HepG2 (cell line): ENCODE results near the gene PPM1H. TPM values are rescaled to one million over a fixed set of nuclear protein-coding genes. Genes with fewer than 3 reads are reported as not detected.

Source experiments
- ATAC-seq: fragments of 200-7000 bp; cut with Tn5 transposase; 3 replicates; pipeline ENCODE4 v1.9.1; 2020; ENCODE audit warnings: mild to moderate bottlenecking, moderate library complexity
- BruUV-seq: library from RNA; stranded (reverse); fragments of 400-500 nt; replicated peaks from 2 replicates; lab custom pipeline; 2021; lab: Mats Ljungman, UMichigan
- CTCF ChIA-PET: fragments of 300-600 bp; formaldehyde crosslinking; extraction: SDS; loops from one replicate; lab custom pipeline; 2021; ENCODE audit warnings: low total read pairs, inconsistent platforms, low intra/inter-chr PET ratio; lab: Yijun Ruan, JAX
- POLR2A ChIA-PET: fragments of 350-600 bp; sonication (Branson Sonifier 250); formaldehyde crosslinking; loops from one replicate; lab custom pipeline; 2020; ENCODE audit warnings: antibody characterized with exemption, inconsistent platforms; lab: Yijun Ruan, JAX
- DNase-seq: peaks from one replicate; pipeline ENCODE4 v3.0.0-alpha.2; 2015; ENCODE audit warnings: low spot score
- FAIRE-seq: peaks from 3 replicates; lab custom pipeline; 2011; peaks lifted over from hg19 to GRCh38; lab: Jason Lieb, UNC
- H2AFZ ChIP-seq: one replicate; pipeline ENCODE4 v1.6.1; 2011; ENCODE audit warnings: low read length, inconsistent platforms
- H3K27ac ChIP-seq: fragments of 300-600 bp; 3 replicates; pipeline ENCODE4 v1.8.0; 2011; ENCODE audit warnings: mixed run types, mild to moderate bottlenecking, mixed read lengths, low read length, inconsistent platforms; ENCODE audit not compliant: insufficient read depth; ENCODE audit errors: extremely low read length
- H3K27me3 ChIP-seq, 2 experiments: fragments of 200-600 bp in 1 of 2; 2 replicates in 1 of 2; 3 replicates in 1 of 2; pipeline versions ENCODE4 v1.6.0 to v1.8.0; 2011; ENCODE audit warnings: low read length in 2 of 2, mild to moderate bottlenecking in 2 of 2, moderate library complexity in 2 of 2, inconsistent platforms in 1 of 2; ENCODE audit not compliant: insufficient read depth in 2 of 2, control insufficient read depth in 1 of 2
- H3K36me3 ChIP-seq, 2 experiments: fragments of 200-600 bp in 1 of 2; replicated peaks in 1 of 2; 2 replicates in 1 of 2; 3 replicates in 1 of 2; pipeline versions ENCODE4 v1.5.1 to v1.8.0; 2011; ENCODE audit warnings: low read length in 2 of 2, inconsistent platforms in 1 of 2; ENCODE audit not compliant: insufficient read depth in 2 of 2, control insufficient read depth in 1 of 2
- H3K4me1 ChIP-seq: 2 replicates; pipeline ENCODE4 v1.5.1; 2012; ENCODE audit warnings: low read length, inconsistent platforms; ENCODE audit not compliant: insufficient read depth
- H3K4me2 ChIP-seq: 2 replicates; pipeline ENCODE4 v1.6.0; 2011; ENCODE audit warnings: low read depth, low read length, inconsistent platforms
- H3K4me3 ChIP-seq, 3 experiments: fragments of 200-600 bp in 1 of 3; sonication (generic), shearing (Covaris generic) in 1 of 3; replicated peaks in 1 of 3; 2 replicates each; pipeline ENCODE4 v1.5.1; 2011 to 2016; ENCODE audit warnings: low read length in 3 of 3, inconsistent platforms in 2 of 3, low read depth in 2 of 3, mild to moderate bottlenecking in 2 of 3, control low read depth in 1 of 3, mixed read lengths in 1 of 3; ENCODE audit not compliant: insufficient read depth in 1 of 3
- H3K79me2 ChIP-seq: one replicate; pipeline ENCODE4 v1.6.1; 2011; ENCODE audit warnings: low read length, inconsistent platforms; ENCODE audit not compliant: insufficient read depth
- H3K9ac ChIP-seq: 2 replicates; pipeline ENCODE4 v1.6.0; 2011; ENCODE audit warnings: mild to moderate bottlenecking, low read depth, low read length, inconsistent platforms; ENCODE audit not compliant: insufficient read depth
- H3K9me3 ChIP-seq: 2 replicates; pipeline ENCODE4 v1.5.1; 2012; ENCODE audit warnings: mild to moderate bottlenecking, low read length
- H4K20me1 ChIP-seq: 2 replicates; pipeline ENCODE4 v1.6.0; 2011; ENCODE audit warnings: inconsistent platforms, mild to moderate bottlenecking, low read length, moderate library complexity; ENCODE audit not compliant: insufficient read depth
- BRCA1 ChIP-seq: sonication (generic); formaldehyde crosslinking; IDR thresholded peaks from 2 replicates; pipeline ENCODE4 v1.4.0; 2020; ENCODE audit warnings: missing genetic modification reagents
- FOXK1 ChIP-seq: sonication (generic); formaldehyde crosslinking; IDR thresholded peaks from 2 replicates; pipeline ENCODE4 v1.4.0; 2020; ENCODE audit warnings: low read depth, missing genetic modification reagents, borderline replicate concordance
- HNRNPLL ChIP-seq: fragments of 200-400 bp; formaldehyde crosslinking; IDR thresholded peaks from 2 replicates; pipeline ENCODE4 v1.6.1; 2017; ENCODE audit warnings: mild to moderate bottlenecking, low read depth, low read length; ENCODE audit not compliant: poor library complexity, severe bottlenecking
- NFYB ChIP-seq: sonication (generic); formaldehyde crosslinking; IDR thresholded peaks from 2 replicates; pipeline ENCODE4 v1.4.0; 2020; ENCODE audit warnings: missing genetic modification reagents
- NR2F2 ChIP-seq: IDR thresholded peaks from 2 replicates; pipeline ENCODE4 v1.6.1; 2012; ENCODE audit warnings: low read depth, inconsistent platforms, borderline replicate concordance
- RFX5 ChIP-seq: IDR thresholded peaks from 2 replicates; pipeline ENCODE4 v1.6.1; 2011; ENCODE audit warnings: low read depth, low read length, improper control_type of control experiment
- SRSF9 ChIP-seq: fragments of 200-400 bp; formaldehyde crosslinking; IDR thresholded peaks from 2 replicates; pipeline ENCODE4 v1.6.1; 2018; ENCODE audit warnings: borderline replicate concordance, mild to moderate bottlenecking, low read depth, low read length; ENCODE audit not compliant: insufficient read depth, poor library complexity, severe bottlenecking
- ZNF468 ChIP-seq: sonication (generic); formaldehyde crosslinking; IDR thresholded peaks from 2 replicates; pipeline ENCODE4 v1.8.0; 2022; ENCODE audit warnings: mild to moderate bottlenecking, moderate library complexity, missing genetic modification reagents
- ZNF83 ChIP-seq: sonication (generic); formaldehyde crosslinking; IDR thresholded peaks from 2 replicates; pipeline ENCODE4 v1.4.0; 2020; ENCODE audit warnings: missing genetic modification reagents, mild to moderate bottlenecking, borderline replicate concordance
- WGBS: methylation state at CpG from one replicate; pipeline ENCODE4 v1.1.6; 2017; ENCODE audit warnings: low lambda C conversion rate; 5-methylcytosine and 5-hydroxymethylcytosine counted together
- in situ Hi-C: cut with HindIII; loops from 2 replicates; pipeline ENCODE4 v1.10.0; 2017; ENCODE audit warnings: low pct_unique_long_range_greater_than_20kb; ENCODE audit not compliant: extremely low pct_ligation_motif_present
- intact Hi-C: fragments of 100-400 bp; cut with micrococcal nuclease; formaldehyde crosslinking; loops from one replicate; pipeline ENCODE4 v1.10.0; 2022; ENCODE audit not compliant: unreplicated experiment
- polyA plus RNA-seq, 8 experiments: library from polyadenylated mRNA; depleted of rRNA in 3 of 8; stranded (reverse) in 7 of 8; unstranded in 1 of 8; fragments of >200 nt; fragmentation: Illumina TruSeq in 4 of 8; extraction: Trizol in 4 of 8; gene quantifications; 2 replicates each; pipeline versions ENCODE4 v1.2.1 to v1.2.3, GENCODE V29; 2011 to 2016; ENCODE audit warnings: low read depth in 4 of 8, missing spikeins in 1 of 8, mixed read lengths in 1 of 8; ENCODE audit not compliant: insufficient read depth in 1 of 8
- total RNA-seq, 5 experiments: library from RNA; depleted of rRNA; stranded (reverse); fragments of >200 nt; fragmentation: Illumina TruSeq; extraction: Trizol; gene quantifications; 2 replicates each; pipeline ENCODE4 v1.2.3, GENCODE V29; 2016; ENCODE audit warnings: low read depth in 1 of 5
- TF ChIP-seq, protein P1 (sequence below): sonication (generic); formaldehyde crosslinking; IDR thresholded peaks from 2 replicates; pipeline ENCODE4 v1.4.0; 2020; ENCODE audit warnings: missing genetic modification reagents
- TF ChIP-seq, protein P2 (sequence below): sonication (generic); formaldehyde crosslinking; IDR thresholded peaks from 2 replicates; pipeline ENCODE4 v1.8.1; 2022; ENCODE audit warnings: low read depth, mild to moderate bottlenecking, missing genetic modification reagents
- TF ChIP-seq, protein P3 (sequence below): sonication (generic); formaldehyde crosslinking; IDR thresholded peaks from 2 replicates; pipeline ENCODE4 v1.4.0; 2020; ENCODE audit warnings: missing genetic modification reagents, borderline replicate concordance

The PPM1H gene
- total and polyA plus RNA-seq, 2 of the 13 experiments (the other 11 are each of a cell fraction or from before 2014, with no cell fraction given) = 29.1 to 38.1 TPM

DNA sequence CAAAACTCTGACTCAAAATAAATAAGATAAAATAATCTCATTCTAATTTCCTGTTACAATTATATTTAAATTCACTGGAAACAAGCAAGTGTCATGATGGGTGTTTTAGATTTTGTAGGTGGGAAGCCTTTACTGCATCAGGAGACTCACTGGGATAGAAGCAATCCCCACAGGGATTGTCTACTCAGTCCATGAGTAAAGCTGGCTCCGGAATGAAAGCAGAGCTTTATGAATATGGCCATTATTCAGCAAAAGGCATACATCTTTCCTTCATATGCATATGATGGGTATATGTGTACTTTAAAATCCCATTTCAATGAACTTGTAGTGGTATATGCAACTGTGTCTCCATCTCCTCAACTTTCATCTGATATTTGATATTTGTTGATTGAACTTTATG, 25.4 kb upstream of the PPM1H start:
- no peak for FAIRE-seq
- Histone ChIP-seq H2AFZ (no peak overlapping the region), H3K79me2 (no peaks in the 10 kb centered on the region), H3K9ac (no peak overlapping the region), H3K4me3 (no peak overlapping the region), H4K20me1 (no peaks in the 10 kb centered on the region), H3K4me1 (peaks cover 69% of the 10 kb centered on the region), H3K27ac (no peak overlapping the region), H3K27me3 (no peaks in the 10 kb centered on the region), H3K9me3 (no peaks in the 10 kb centered on the region), H3K36me3 (no peaks in the 10 kb centered on the region), H3K4me2 (no peak overlapping the region)
- in situ Hi-C loops (no loop called here), intact Hi-C loops (no loop called here)
- ChIA-PET POLR2A (no interaction called here), CTCF (no interaction called here)
- TF ChIP-seq SRSF9 (no peak), ZNF83 (CRISPR knock-in tag) (no peak), FOXK1 (CRISPR knock-in tag) (no peak)
- TF ChIP-seq, protein P1, sequence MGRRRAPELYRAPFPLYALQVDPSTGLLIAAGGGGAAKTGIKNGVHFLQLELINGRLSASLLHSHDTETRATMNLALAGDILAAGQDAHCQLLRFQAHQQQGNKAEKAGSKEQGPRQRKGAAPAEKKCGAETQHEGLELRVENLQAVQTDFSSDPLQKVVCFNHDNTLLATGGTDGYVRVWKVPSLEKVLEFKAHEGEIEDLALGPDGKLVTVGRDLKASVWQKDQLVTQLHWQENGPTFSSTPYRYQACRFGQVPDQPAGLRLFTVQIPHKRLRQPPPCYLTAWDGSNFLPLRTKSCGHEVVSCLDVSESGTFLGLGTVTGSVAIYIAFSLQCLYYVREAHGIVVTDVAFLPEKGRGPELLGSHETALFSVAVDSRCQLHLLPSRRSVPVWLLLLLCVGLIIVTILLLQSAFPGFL (CRISPR knock-in tag) = no peak
- no peak for DNase-seq
- ATAC-seq = no peak
- 86% methylated on average over 1 of the region's 1 CpG for WGBS
- BruUV-seq = no TSS peak

DNA sequence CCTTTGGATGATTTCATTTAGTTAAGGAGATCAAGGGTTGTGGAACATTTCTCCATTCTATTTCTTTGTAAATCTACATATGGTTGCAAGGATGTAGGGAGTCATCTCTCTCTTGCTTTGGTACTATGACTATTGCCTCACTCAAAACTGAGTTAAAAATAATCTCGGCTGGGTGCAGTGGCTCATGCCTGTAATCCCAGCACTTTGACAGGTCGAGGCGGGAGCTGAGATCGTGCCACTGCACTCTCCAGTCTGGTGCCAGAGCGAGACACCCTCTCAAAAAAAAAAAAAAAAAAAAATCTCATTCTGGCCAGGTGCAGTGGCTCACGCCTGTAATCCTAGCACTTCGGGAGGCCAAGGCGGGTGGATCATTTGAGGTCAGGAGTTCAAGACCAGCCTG, 24.8 kb upstream of the PPM1H start:
- DNase-seq = no peak
- no peaks in the 10 kb centered on the region for H4K20me1 ChIP-seq
- H3K36me3 ChIP-seq = no peaks in the 10 kb centered on the region
- ChIA-PET POLR2A (no interaction called here), CTCF (no interaction called here)
- H3K4me2 ChIP-seq = no peak overlapping the region
- no peak overlapping the region for H3K9ac ChIP-seq
- no peak overlapping the region for H3K4me3 ChIP-seq
- FAIRE-seq = no peak
- no TSS peak for BruUV-seq
- in situ Hi-C loops (no loop called here), intact Hi-C loops (no loop called here)
- ATAC-seq = no peak
- H3K27ac ChIP-seq = no peak overlapping the region
- no peaks in the 10 kb centered on the region for H3K9me3 ChIP-seq
- H2AFZ ChIP-seq = no peak overlapping the region
- peaks cover 67% of the 10 kb centered on the region for H3K4me1 ChIP-seq
- WGBS = 79% methylated on average over 8 of the region's 8 CpGs
- no peaks in the 10 kb centered on the region for H3K27me3 ChIP-seq
- H3K79me2 ChIP-seq = no peaks in the 10 kb centered on the region
- TF ChIP-seq HNRNPLL = no peak
- TF ChIP-seq ZNF468 (CRISPR knock-in tag) = no peak
- TF ChIP-seq, protein P2, sequence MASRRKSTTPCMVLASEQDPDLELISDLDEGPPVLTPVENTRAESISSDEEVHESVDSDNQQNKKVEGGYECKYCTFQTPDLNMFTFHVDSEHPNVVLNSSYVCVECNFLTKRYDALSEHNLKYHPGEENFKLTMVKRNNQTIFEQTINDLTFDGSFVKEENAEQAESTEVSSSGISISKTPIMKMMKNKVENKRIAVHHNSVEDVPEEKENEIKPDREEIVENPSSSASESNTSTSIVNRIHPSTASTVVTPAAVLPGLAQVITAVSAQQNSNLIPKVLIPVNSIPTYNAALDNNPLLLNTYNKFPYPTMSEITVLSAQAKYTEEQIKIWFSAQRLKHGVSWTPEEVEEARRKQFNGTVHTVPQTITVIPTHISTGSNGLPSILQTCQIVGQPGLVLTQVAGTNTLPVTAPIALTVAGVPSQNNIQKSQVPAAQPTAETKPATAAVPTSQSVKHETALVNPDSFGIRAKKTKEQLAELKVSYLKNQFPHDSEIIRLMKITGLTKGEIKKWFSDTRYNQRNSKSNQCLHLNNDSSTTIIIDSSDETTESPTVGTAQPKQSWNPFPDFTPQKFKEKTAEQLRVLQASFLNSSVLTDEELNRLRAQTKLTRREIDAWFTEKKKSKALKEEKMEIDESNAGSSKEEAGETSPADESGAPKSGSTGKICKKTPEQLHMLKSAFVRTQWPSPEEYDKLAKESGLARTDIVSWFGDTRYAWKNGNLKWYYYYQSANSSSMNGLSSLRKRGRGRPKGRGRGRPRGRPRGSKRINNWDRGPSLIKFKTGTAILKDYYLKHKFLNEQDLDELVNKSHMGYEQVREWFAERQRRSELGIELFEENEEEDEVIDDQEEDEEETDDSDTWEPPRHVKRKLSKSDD (CRISPR knock-in tag) = no peak
- no peak for TF ChIP-seq NFYB (CRISPR knock-in tag)
- no peak for TF ChIP-seq RFX5
- TF ChIP-seq BRCA1 (CRISPR knock-in tag) = no peak
- TF ChIP-seq NR2F2 = no peak
- TF ChIP-seq, protein P3, sequence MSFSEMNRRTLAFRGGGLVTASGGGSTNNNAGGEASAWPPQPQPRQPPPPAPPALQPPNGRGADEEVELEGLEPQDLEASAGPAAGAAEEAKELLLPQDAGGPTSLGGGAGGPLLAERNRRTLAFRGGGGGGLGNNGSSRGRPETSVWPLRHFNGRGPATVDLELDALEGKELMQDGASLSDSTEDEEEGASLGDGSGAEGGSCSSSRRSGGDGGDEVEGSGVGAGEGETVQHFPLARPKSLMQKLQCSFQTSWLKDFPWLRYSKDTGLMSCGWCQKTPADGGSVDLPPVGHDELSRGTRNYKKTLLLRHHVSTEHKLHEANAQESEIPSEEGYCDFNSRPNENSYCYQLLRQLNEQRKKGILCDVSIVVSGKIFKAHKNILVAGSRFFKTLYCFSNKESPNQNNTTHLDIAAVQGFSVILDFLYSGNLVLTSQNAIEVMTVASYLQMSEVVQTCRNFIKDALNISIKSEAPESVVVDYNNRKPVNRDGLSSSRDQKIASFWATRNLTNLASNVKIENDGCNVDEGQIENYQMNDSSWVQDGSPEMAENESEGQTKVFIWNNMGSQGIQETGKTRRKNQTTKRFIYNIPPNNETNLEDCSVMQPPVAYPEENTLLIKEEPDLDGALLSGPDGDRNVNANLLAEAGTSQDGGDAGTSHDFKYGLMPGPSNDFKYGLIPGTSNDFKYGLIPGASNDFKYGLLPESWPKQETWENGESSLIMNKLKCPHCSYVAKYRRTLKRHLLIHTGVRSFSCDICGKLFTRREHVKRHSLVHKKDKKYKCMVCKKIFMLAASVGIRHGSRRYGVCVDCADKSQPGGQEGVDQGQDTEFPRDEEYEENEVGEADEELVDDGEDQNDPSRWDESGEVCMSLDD (CRISPR knock-in tag) = no peak
